GDM1 (cell line): Measurements from ENCODE around the gene SLC17A9.

Experiments used
- DNase-seq: peaks from one replicate; lab custom pipeline; 2025; lab: John Stamatoyannopoulos, UW

The SLC17A9 gene

DNA sequence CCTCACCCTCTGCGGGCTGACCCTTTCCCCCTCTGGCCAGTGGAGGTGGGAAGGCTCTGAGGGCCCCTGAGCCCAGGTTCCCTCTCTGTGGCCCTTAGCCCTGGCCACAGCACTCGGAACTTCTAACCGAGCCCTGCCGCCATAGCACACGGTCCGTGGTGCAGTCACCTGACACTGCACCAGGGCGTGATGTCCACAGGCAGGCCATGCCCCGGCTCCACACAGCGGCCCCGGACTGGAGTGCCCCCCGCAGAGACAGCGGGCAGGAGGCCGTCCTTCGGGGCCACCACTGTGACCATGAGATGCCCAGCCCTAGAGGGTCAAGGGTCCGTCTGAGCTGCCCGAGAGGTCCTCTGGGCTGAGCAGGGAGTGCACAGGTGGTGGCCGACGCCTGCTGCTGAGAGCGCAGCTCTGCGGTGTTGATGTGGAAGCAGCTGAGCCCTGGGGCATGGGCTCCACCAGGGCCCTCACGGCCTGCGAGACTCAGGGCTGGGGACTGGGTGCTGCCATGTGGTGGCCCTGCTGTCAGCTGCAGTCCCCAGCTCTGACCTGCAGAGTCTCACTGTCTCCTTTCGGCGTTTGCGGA is 65.4 kb downstream of the SLC17A9 start:
- DNase-seq: no peak
